Keratinocyte (primary cell): Measurements from ENCODE around the gene MRPL24.

Experiments used
- EZH2 ChIP-seq: IDR thresholded peaks from one replicate; pipeline ENCODE4 v1.6.1; 2012; ENCODE audit warnings: inconsistent platforms, mild to moderate bottlenecking, low read length, moderate library complexity
- TF ChIP-seq, protein P1 (sequence below), 3 experiments: IDR thresholded peaks in 1 of 3; conservative IDR thresholded peaks in 1 of 3; optimal IDR thresholded peaks in 1 of 3; 2 replicates in 2 of 3; 3 replicates in 1 of 3; pipeline versions ENCODE3 to v1.5.1; 2011; ENCODE audit warnings: low read length in 3 of 3, mild to moderate bottlenecking in 3 of 3, moderate library complexity in 2 of 3, control low read depth in 1 of 3, inconsistent platforms in 1 of 3; ENCODE audit not compliant: insufficient read depth in 2 of 3; ENCODE audit errors: extremely low read depth in 1 of 3

DNA sequence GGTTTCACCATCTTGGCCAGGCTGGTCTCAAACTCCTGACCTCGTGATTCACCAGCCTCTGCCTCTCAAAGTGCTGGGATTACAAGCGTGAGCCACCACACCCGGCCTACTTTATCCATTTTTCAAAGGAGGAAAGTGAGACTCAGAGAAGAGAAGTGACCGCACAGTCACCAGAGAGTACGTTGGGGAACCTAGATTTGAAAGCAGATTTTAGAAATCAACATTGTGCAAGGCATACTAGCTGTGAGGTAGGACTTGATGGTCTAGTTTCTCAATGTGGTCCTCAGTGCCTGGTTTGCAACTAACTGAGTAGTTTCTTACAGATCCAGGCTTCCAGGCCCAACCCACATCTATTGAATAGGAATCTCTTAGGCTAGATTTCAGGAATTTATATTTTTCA is 24.8 kb upstream of the MRPL24 start:
- TF ChIP-seq, protein P1, sequence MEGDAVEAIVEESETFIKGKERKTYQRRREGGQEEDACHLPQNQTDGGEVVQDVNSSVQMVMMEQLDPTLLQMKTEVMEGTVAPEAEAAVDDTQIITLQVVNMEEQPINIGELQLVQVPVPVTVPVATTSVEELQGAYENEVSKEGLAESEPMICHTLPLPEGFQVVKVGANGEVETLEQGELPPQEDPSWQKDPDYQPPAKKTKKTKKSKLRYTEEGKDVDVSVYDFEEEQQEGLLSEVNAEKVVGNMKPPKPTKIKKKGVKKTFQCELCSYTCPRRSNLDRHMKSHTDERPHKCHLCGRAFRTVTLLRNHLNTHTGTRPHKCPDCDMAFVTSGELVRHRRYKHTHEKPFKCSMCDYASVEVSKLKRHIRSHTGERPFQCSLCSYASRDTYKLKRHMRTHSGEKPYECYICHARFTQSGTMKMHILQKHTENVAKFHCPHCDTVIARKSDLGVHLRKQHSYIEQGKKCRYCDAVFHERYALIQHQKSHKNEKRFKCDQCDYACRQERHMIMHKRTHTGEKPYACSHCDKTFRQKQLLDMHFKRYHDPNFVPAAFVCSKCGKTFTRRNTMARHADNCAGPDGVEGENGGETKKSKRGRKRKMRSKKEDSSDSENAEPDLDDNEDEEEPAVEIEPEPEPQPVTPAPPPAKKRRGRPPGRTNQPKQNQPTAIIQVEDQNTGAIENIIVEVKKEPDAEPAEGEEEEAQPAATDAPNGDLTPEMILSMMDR (optimal IDR thresholded peaks at IDR 0.05 in 1 of 3, IDR thresholded peaks at IDR 0.05 in 1 of 3, conservative IDR thresholded peaks at IDR 0.05 in 1 of 3; ENCODE audit: extremely low read depth in 1 of 3, insufficient read depth in 2 of 3, low read length in 3 of 3), result no peak
- no peak for TF ChIP-seq EZH2
